D341Med (cell line): ENCODE results near the gene NKAIN4.

Experiments
- DNase-seq: peaks from one replicate; pipeline ENCODE4 v3.0.0; 2012; ENCODE audit warnings: low spot score

Gene NKAIN4

GRCh38 chr20:63194007-63194796, 60.1 kb downstream of the NKAIN4 start:
- DNase-seq, result no peak

DNA sequence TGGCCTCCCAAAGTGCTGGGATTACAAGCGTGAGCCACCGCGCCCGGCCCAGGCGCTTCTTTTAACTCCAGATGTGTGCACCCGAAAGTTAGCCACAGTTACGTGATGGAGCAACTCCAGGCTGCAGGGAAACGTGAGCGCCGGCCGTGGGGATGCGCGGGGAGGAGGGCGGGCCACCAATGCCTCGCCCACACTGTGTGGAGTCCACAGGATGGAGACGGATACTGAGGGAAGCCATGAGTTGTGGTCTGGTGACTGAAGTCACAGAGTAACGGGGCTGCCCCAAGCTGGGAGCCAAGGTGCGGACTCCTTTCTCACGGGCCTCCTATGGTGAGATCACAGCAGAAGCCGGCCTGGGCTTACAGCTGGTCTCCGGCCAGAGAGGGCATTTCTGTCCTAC, 61.5 kb downstream of the NKAIN4 start:
- DNase-seq, result no peak

- DNase-seq, result no peak
These were observed 62.9 kb downstream of the NKAIN4 start for GRCh38 chr20:63191400-63191799.

DNA sequence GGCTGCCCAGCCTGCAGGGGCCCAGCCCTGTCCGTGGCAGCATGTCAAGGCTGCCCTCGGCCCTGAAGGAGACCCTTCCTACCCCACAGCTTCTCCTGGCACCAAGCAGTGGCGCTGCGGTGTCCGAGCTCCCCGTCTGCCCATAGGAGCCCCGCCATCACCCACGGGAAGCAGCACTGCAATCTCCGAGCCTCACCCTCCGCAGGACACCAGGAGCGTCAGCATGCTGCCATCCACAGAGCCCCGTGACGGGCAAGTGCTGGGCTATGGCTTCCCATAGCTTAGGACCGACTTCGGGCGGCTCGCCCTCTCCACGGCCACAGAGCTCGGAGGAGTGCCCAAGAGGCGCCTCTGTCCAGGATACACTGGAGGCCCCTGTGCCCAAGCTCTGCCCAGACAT, 63.4 kb downstream of the NKAIN4 start:
- no peak for DNase-seq
